Memory B cell (primary cell): ENCODE measurements around the gene ME1.
A peak's percentile ranks its signal among the peaks of the same experiment; 100 is the strongest.

ENCODE experiments used
- ATAC-seq: fragments of 150-1000 bp; cut with Tn5 transposase; 2 replicates; pipeline ENCODE4 v1.10.0; 2021; ENCODE audit warnings: low read depth, mild to moderate bottlenecking, moderate library complexity
- DNase-seq, 2 donors: peaks; one replicate each; pipeline ENCODE4 v3.0.0; 2022; ENCODE audit warnings: low spot score in 2 of 2
- H3K27ac Mint-ChIP-seq: one replicate; pipeline ENCODE4 v1.8.0; 2022; ENCODE audit warnings: mild to moderate bottlenecking, moderate library complexity, mixed read lengths
- H3K27me3 Mint-ChIP-seq: one replicate; pipeline ENCODE4 v1.8.0; 2022; ENCODE audit warnings: mixed read lengths
- H3K36me3 Mint-ChIP-seq: one replicate; pipeline ENCODE4 v1.8.0; 2022; ENCODE audit warnings: mild to moderate bottlenecking, mixed read lengths
- H3K4me1 Mint-ChIP-seq: one replicate; pipeline ENCODE4 v1.8.0; 2022; ENCODE audit warnings: mixed read lengths
- H3K4me3 Mint-ChIP-seq: one replicate; pipeline ENCODE4 v1.8.0; 2022; ENCODE audit warnings: mild to moderate bottlenecking, moderate library complexity, mixed read lengths
- H3K9me3 Mint-ChIP-seq: one replicate; pipeline ENCODE4 v1.8.0; 2022; ENCODE audit warnings: mixed read lengths

ME1 gene

DNA sequence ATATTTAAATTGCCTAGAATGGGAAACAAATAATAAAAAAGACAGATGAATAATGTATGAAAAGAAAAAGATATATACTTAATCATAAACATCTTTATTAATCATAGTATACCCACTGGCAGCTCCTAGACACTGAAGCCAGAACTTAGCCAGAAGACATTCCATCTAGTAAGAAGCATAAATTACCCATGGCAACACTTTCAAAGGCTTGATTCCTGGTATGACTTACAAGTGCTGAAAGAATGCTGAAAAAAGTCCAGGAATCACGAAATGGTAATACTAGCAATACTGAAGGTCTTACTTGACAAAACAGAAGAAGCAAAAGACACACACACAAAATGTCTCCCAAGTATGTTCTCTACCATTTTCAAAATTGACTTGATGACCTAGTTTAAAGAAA lies 199.7 kb downstream of the ME1 start:
- Mint-ChIP-seq H3K4me1 (no peaks in the 10 kb centered on the region), H3K4me3 (no peak overlapping the region), H3K9me3 (no peaks in the 10 kb centered on the region), H3K36me3 (no peaks in the 10 kb centered on the region), H3K27ac (no peak overlapping the region), H3K27me3 (peaks cover 4% of the 10 kb centered on the region)
- ATAC-seq (no peak), DNase-seq (no peak)

DNA sequence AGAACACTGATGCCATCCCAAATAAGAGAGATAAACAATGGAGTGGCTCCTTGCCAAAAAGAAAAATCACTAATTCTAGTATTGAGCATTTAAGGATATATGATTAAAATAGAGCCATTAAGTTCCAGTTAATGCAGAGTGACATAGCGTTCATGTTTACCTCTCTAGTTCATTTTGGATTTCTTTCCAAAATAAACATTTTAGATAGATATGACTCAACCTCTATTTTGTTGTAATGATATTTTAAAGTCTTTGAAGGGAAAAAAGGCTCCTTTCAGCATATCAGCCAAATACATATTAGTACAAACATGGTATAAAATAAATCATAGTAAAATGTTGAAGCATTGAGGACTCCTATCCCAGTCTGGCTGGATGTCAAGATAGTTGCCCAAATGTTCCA lies 204.3 kb downstream of the ME1 start:
- ATAC-seq (no peak), DNase-seq (no peak)
- H3K27me3 Mint-ChIP-seq = no peaks in the 10 kb centered on the region
- no peaks in the 10 kb centered on the region for H3K4me1 Mint-ChIP-seq
- no peak overlapping the region for H3K4me3 Mint-ChIP-seq
- no peaks in the 10 kb centered on the region for H3K36me3 Mint-ChIP-seq
- H3K9me3 Mint-ChIP-seq = no peaks in the 10 kb centered on the region
- H3K27ac Mint-ChIP-seq = no peak overlapping the region

DNA sequence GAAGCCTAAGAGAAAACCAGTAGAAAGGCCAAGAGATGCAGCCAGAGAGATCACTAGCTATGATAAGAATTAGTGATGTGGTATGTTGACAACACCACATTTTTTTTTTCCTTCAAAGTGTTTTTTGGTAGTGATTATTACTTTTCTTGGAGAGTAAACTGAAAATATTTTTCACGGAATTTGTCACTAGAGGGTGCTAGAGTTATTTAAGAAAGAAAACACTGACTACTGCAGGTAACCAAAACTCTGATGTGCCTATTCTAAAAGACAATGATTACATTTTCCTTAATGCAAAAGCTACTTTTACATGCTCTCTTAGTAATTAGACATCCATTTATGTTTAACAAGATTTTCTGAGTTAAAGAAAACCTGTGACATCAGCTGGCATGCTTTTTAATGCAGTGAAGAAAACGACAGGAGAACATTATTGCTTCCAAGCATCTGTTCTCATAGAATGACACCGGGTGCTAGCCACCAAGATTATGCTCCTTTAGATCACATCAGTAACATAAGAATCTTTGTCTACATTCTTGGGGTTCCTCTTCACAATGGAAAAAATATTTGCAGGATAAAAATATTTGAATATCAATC lies 208.9 kb downstream of the ME1 start:
- H3K9me3 Mint-ChIP-seq = no peaks in the 10 kb centered on the region
- no peaks in the 10 kb centered on the region for H3K27me3 Mint-ChIP-seq
- H3K4me1 Mint-ChIP-seq = no peaks in the 10 kb centered on the region
- DNase-seq (no peak), ATAC-seq (no peak)
- H3K27ac Mint-ChIP-seq = no peak overlapping the region
- no peaks in the 10 kb centered on the region for H3K36me3 Mint-ChIP-seq
- H3K4me3 Mint-ChIP-seq = no peak overlapping the region

DNA sequence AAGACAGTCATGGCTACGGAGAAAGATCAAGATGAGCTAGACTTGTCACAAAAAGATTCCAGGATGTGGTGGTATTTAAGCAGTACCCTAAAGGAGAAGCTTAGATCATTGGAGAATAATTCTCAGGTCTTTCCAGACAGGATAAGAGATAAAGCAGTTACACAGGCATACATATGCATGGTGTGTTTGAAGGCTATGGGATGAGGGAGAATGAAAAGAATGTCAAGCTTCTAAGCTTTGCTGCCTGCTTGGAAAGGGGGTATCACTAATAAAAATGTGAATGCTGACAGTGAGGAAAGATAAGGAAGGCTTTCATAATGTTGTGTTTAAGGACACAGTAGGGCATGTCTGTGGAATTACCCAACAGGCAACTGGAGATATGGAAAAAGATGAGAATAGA lies 209.6 kb downstream of the ME1 start:
- Mint-ChIP-seq H3K27ac (no peak overlapping the region), H3K4me1 (no peaks in the 10 kb centered on the region), H3K27me3 (no peaks in the 10 kb centered on the region), H3K4me3 (no peak overlapping the region), H3K36me3 (no peaks in the 10 kb centered on the region), H3K9me3 (no peaks in the 10 kb centered on the region)
- DNase-seq (no peak), ATAC-seq (no peak)

DNA sequence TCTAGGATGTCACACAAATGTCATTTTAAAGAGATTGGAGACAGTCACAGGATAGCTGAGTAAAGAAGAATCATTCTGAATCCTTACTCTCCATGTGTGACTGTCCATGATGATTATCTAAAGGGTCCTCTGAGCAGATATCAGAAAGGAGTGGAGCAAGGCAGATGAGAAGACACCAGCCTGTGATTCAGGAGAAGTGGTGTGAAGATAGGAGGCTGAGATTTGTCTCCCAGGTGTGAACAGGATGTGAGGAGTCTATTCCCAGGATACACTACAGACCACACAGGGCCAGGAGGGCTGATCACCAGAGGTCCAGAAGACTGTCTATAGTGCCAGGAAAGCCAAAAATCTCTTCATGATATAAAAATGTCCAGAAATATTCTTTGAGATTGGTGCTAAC lies 210.7 kb downstream of the ME1 start:
- H3K27me3 Mint-ChIP-seq = no peaks in the 10 kb centered on the region
- H3K4me3 Mint-ChIP-seq = no peak overlapping the region
- H3K4me1 Mint-ChIP-seq = no peaks in the 10 kb centered on the region
- DNase-seq = no peak
- ATAC-seq = no peak
- H3K36me3 Mint-ChIP-seq = no peaks in the 10 kb centered on the region
- no peak overlapping the region for H3K27ac Mint-ChIP-seq
- H3K9me3 Mint-ChIP-seq = no peaks in the 10 kb centered on the region

DNA sequence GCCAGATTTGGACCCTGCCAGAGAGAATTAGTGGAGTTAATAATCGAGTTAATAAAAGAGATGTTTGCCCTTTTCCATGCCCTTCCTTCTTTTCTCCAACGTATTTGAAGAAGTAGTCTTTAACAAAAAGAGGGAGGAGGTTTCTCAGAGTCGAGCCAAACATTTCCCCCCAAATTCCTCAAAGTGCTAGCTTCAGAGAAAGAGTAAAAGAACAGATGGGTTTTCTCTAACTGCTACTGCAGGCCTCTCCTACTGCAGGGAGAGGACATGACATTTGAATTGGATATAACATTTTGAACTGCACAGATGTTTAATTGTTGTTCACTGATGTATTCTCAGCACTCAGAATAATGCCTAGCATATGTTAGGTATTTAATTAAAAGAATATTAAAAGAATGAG lies 212.2 kb downstream of the ME1 start:
- Mint-ChIP-seq H3K36me3 (no peaks in the 10 kb centered on the region), H3K27ac (no peak overlapping the region), H3K4me1 (no peaks in the 10 kb centered on the region), H3K9me3 (no peaks in the 10 kb centered on the region), H3K4me3 (no peak overlapping the region), H3K27me3 (no peaks in the 10 kb centered on the region)
- ATAC-seq = no peak
- no peak for DNase-seq

DNA sequence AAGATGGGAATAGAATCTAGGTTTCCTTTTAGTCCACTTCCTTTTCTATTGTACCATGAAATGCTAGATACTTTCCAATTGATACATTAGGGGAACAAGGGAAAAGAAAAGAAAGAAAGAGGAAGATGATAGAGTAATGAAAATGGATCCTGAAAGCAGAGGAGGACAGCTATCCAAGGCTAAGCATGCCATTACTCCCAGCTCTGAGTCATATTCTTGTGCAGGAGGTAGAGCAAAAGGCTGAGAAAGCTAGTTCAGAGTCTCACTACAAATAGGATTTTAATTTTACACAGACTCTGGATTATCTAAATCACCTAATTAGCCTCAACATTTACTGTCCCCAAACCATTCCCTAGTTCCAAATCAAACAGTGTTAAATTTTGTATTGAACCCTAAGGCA lies 214.0 kb downstream of the ME1 start:
- Mint-ChIP-seq H3K27ac (no peak overlapping the region), H3K36me3 (no peaks in the 10 kb centered on the region), H3K27me3 (peaks cover 3% of the 10 kb centered on the region), H3K9me3 (no peaks in the 10 kb centered on the region), H3K4me1 (no peaks in the 10 kb centered on the region), H3K4me3 (no peak overlapping the region)
- DNase-seq (no peak), ATAC-seq (no peak)

DNA sequence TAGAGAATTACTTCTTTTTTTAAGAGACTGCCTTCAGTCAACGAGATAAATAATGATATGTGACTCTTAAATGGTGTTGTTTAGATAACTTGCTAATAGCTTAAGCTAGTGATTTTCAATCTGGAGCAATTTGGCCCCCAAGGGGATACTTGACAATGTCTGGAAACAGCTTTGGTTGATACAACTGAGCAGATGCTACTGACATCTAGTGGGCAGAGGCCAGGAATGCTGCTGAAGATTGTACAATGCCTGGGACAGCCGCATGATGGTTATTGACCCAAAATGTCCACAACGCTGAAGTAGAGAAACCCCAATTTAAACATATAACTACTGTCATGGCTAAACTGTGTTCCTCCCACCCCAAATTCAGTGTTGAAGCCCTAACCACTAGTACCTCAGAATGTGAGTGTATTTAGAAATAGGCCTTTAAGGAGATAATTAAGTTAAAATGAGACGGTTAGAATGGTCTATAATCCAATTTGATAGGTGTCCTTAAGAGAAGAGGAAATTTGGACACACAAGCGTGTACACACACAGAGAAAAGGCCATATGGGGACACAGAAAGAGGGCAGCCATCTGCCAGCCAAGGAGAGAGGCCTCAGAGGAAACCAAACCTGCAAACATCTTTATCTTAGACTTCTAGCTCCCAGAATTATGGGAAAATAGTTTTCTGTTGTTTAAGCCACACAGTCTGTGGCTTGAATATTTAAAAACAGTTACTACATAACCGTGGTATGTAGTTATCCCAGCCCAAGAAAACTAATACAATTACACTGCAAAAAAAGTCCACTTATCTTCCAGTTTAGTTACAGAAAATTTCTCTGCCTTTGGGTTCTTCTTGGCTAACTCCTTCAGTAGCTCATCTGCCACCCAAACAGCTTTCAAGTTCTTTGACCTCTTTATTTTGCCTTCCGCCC lies 215.5 kb downstream of the ME1 start:
- Mint-ChIP-seq H3K27me3 (peaks cover 4% of the 10 kb centered on the region), H3K27ac (no peak overlapping the region), H3K36me3 (no peaks in the 10 kb centered on the region), H3K4me3 (no peak overlapping the region), H3K4me1 (no peaks in the 10 kb centered on the region), H3K9me3 (no peaks in the 10 kb centered on the region)
- ATAC-seq (peak; percentile 99), DNase-seq (peak; percentile 29 to 37)

DNA sequence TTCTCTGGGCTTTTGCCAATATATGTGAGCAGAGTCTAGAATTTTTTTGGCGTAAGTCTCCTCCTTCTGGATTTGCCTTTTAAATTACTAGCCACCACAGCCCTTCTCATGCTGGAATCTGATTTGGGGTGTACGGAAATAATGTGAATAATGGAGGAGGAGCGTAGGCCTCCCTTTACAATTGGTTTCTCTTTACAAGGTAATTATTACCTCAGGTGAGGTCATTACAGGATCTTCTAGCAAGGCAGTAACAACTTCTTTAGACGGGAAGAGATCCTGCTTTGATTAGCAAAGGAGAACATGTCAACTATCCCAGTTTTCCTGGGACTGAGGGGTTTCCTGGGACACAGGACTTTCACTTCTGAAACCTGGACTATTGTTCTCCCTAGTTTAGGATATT lies 228.8 kb downstream of the ME1 start:
- Mint-ChIP-seq H3K27ac (no peak overlapping the region), H3K9me3 (no peaks in the 10 kb centered on the region), H3K36me3 (no peaks in the 10 kb centered on the region), H3K4me3 (no peak overlapping the region), H3K4me1 (peaks cover 7% of the 10 kb centered on the region), H3K27me3 (peaks cover 7% of the 10 kb centered on the region)
- no peak for DNase-seq
- ATAC-seq = no peak

DNA sequence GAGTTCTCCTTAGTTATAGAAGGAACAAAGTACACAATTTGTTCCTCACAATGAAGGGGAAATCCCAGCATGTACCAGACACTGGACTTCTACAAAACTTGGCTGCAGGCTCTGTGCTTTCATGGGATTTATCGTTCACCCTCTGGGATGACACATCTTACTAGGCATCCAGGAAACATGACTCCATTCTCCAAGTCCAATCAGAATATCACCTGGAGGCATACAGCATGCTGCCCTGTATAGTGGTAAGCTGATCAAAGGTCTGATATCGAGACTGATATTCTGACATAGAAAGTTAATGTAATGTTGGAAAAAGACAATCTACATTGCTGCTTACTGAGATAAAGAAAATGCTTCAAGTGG lies 231.0 kb downstream of the ME1 start:
- no peak for ATAC-seq
- H3K27ac Mint-ChIP-seq = no peak overlapping the region
- no peak overlapping the region for H3K4me3 Mint-ChIP-seq
- no peak for DNase-seq
- H3K36me3 Mint-ChIP-seq = peaks cover 2% of the 10 kb centered on the region
- no peaks in the 10 kb centered on the region for H3K9me3 Mint-ChIP-seq
- peaks cover 12% of the 10 kb centered on the region for H3K4me1 Mint-ChIP-seq
- no peaks in the 10 kb centered on the region for H3K27me3 Mint-ChIP-seq

DNA sequence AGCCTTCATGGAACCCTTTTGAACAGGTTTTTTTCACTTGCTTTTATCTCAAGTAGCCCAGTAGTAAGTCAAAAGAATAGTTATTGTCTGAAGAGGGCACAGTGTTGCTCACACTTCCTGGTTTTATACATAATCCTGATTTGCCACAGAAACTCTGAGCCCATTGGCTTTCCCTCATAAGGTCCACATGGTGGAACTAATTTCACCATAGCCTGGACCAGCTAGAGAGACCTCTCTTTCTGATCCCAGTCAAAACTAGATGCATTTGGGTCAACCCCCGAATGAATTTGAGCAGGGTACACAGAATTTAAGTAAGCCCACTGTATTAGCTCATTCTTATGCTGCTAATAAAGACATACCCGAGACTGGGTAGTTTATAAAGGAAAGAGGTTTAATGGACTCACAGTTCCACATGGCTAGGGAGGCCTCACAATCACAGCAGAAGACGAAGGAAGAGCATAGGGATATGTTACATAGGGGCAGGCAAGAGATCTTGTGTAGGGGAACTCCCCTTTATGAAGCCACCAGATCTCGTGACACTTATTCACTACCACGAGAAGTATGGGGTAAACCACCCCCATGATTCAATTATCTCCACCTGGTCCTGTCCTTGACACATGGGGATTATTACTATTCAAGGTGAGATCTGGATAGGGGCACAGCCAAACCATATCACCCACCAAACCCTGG lies 231.5 kb downstream of the ME1 start:
- Mint-ChIP-seq H3K4me3 (no peak overlapping the region), H3K9me3 (no peaks in the 10 kb centered on the region), H3K27me3 (no peaks in the 10 kb centered on the region), H3K27ac (peak overlapping the region; percentile 35), H3K4me1 (peaks cover 14% of the 10 kb centered on the region), H3K36me3 (peaks cover 2% of the 10 kb centered on the region)
- DNase-seq (no peak), ATAC-seq (peak; percentile 79)

DNA sequence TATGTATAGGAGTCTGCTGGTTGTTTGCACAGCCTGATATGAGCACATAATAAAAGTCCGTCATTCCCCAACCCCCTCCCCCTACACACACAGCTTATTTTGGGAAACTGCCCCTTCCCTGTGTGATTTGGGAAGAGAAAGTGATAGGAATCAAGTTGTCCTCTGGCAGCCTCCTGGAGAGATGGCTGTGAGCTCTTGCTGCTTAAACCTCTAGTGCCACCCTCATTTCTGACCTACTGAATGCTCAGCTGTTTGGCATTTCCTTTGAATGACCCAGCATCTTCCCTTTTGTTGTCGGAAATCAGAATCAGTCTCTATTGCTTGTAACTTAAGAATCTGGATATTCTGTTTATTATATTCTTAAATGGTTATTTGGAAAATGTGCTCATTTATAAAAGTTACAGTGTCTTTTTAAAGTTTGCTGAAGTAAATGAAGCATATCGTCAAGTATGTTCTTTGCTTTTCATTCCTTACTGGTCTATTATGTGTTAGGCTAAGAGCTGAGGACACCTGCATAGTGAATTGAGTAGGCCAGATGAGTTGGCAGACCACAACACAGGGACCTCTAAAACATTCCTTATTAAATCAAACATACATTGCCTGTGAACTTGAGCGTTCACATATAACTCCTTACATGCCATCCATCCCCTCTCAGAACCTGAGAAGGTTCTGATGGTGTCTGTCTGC lies 232.2 kb downstream of the ME1 start:
- H3K36me3 Mint-ChIP-seq = peaks cover 2% of the 10 kb centered on the region
- DNase-seq (no peak), ATAC-seq (no peak)
- no peaks in the 10 kb centered on the region for H3K27me3 Mint-ChIP-seq
- no peak overlapping the region for H3K4me3 Mint-ChIP-seq
- H3K27ac Mint-ChIP-seq = no peak overlapping the region
- H3K4me1 Mint-ChIP-seq = peaks cover 19% of the 10 kb centered on the region
- H3K9me3 Mint-ChIP-seq = no peaks in the 10 kb centered on the region

DNA sequence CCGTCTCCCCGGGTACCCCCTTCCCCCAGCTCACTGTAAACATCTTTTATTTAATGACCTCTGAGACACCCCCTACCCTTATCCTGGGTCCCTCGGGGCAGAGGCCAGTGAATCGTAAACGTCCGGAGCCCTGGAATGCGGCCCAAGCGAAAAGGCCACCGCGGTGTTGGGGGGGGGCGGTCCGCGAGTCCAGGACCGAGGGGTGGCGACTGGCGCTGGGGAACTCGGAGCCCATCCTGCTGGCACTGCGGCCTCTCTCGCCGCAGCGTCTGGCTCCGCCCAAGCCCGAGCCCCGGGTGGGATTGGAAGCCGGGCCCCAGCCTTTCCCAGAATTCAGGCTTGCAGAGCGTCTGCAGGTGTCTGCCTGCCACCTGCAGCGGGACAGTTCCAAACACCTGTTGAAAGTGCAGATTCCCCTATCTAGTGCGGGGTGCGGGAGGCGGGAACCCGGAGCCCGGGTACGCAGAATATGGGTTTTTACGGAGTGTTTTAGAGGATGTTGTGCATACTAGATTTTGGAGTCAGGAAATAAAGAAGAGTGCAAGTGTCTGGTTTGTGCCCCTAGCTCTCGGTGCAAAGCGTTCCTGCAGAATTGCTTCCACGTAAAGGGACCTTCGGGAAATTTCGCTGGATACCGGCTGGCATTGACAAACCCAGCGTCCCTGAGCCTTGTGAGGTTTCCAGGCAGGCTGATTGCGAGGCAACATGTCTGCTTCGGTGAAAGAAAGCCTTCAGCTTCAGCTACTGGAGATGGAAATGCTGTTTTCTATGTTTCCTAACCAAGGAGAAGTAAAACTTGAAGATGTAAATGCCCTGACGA lies 236.9 kb downstream of the ME1 start:
- Mint-ChIP-seq H3K36me3 (peaks cover 4% of the 10 kb centered on the region), H3K27me3 (no peaks in the 10 kb centered on the region), H3K4me3 (peak overlapping the region; percentile 94), H3K27ac (peak overlapping the region; percentile 94), H3K9me3 (no peaks in the 10 kb centered on the region), H3K4me1 (peaks cover 25% of the 10 kb centered on the region)
- ATAC-seq (no peak), DNase-seq (peak in 1 of 2 donors; percentile 22)
